Astrocyte of the cerebellum (primary cell): ENCODE measurements around the gene SNX9.
"Not testable (repeated sequence)": the region's sequence is repeated elsewhere in the genome, so short reads cannot be mapped to it uniquely, and the experiment has no call there.

Source experiments
- DNase-seq: peaks from one replicate; pipeline ENCODE4 v3.0.0-alpha.2; 2011; ENCODE audit warnings: low read depth
- H3K4me3 ChIP-seq: 2 replicates; pipeline ENCODE4 v1.5.1; 2011; ENCODE audit warnings: mild to moderate bottlenecking, low read depth, low read length, moderate library complexity
- in situ Hi-C: cut with HindIII; loops from 2 replicates; pipeline ENCODE4 v1.10.0; 2017; ENCODE audit warnings: low sequenced_read_pairs
- TF ChIP-seq, protein P1 (sequence below): IDR thresholded peaks from 2 replicates; pipeline ENCODE4 v1.5.1; 2012; ENCODE audit warnings: low read length, low read depth, moderate library complexity, mild to moderate bottlenecking; ENCODE audit errors: missing control alignments

SNX9 gene

GRCh38 chr6:157840261-157840660 lies 17.2 kb downstream of the SNX9 start:
- no peak overlapping the region for H3K4me3 ChIP-seq
- TF ChIP-seq, protein P1, sequence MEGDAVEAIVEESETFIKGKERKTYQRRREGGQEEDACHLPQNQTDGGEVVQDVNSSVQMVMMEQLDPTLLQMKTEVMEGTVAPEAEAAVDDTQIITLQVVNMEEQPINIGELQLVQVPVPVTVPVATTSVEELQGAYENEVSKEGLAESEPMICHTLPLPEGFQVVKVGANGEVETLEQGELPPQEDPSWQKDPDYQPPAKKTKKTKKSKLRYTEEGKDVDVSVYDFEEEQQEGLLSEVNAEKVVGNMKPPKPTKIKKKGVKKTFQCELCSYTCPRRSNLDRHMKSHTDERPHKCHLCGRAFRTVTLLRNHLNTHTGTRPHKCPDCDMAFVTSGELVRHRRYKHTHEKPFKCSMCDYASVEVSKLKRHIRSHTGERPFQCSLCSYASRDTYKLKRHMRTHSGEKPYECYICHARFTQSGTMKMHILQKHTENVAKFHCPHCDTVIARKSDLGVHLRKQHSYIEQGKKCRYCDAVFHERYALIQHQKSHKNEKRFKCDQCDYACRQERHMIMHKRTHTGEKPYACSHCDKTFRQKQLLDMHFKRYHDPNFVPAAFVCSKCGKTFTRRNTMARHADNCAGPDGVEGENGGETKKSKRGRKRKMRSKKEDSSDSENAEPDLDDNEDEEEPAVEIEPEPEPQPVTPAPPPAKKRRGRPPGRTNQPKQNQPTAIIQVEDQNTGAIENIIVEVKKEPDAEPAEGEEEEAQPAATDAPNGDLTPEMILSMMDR: no peak
- in situ Hi-C loops: no loop called here
- DNase-seq: no peak

DNA sequence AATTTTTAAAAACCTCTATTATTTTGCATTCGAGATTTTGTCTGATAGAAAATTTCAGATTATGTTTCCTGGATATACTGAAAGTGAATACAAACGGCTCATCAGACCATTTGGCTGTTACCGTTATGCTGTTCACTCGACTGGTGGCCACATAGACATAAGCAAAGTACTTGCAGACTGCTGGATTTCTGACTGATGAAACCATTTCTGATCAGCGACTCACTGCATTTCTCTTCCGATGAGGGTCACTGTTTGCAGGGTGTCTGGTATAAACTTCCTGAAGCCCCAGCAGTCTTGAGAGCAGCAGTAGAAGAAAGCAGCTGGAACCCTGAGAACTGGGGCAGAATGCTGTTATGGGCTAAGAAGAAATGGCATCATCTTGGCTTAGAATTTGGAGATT lies 17.7 kb downstream of the SNX9 start:
- in situ Hi-C loops: no loop called here
- TF ChIP-seq, protein P1: no peak
- H3K4me3 ChIP-seq: no peak overlapping the region
- DNase-seq: peak; percentile 26

- DNase-seq: no peak
- TF ChIP-seq, protein P1: no peak
- in situ Hi-C loops: no loop called here
- H3K4me3 ChIP-seq: no peak overlapping the region
These were observed 18.3 kb downstream of the SNX9 start for GRCh38 chr6:157841211-157841840.

DNA sequence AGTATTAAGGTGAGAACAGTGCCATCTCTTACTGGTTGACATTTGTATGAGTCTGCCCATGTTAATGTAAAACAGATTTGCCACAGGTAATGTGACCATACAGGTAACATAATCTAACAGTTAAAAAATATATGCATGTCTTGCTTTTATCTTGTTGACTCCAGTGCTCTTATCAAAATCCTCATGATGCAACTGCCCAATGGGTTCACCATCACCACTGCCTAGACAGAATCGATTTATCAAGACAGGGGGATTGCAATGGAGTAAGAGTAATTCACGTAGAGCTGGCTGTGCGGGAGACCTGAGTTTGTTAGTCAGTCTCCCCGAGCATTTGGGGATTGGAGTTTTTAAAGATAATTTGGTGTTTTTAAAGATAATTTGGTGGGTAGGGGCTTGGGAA lies 19.2 kb downstream of the SNX9 start:
- no peak overlapping the region for H3K4me3 ChIP-seq
- TF ChIP-seq, protein P1: no peak
- in situ Hi-C loops: no loop called here
- no peak for DNase-seq

GRCh38 chr6:157844196-157844595 lies 21.1 kb downstream of the SNX9 start:
- in situ Hi-C loops, DNase-seq: not testable (repeated sequence)

DNA sequence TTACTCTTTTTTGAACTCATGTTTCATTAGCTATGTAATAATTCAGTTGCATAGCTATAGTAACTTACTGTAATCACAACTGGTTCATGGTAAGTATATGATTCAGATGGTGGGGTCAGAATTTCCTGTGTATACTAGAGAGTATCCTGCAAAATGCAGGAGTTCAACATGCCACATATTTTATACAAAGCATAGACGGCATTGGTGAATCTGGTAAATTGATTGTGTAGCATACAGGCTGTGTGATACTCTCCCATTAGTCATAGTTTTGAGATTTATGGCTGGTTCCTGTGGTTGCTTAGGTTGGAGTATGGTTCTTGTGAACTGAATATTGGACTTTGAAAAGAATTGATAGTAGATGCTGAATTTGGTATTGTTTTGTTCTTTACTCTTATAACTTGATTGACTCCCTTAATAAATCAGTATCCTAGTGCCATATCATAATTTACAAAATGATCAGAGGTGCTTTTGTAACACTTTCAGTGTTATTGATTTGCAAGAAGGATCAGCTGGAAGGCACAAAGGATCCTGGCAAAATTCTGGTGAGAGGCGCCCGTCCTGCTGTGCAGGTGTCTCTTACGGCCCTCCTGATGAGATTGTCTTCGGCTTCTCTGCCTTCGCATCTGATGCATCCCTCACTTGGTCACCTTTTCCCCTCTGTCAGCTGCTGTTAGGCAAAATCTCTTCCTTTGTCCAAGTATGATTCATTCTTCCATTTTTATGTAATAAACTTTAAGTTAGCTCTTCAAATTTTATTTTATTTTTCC lies 22.6 kb downstream of the SNX9 start:
- H3K4me3 ChIP-seq: no peak overlapping the region
- in situ Hi-C loops: no loop called here
- DNase-seq: no peak

More at GRCh38 chr6:157844196-157844595, 21.1 kb downstream of the SNX9 start:
- H3K4me3 ChIP-seq: not testable (repeated sequence)

More for the DNA sequence above, 22.6 kb downstream of the SNX9 start:
- TF ChIP-seq, protein P1: no peak
